ENCODE results near the gene NKAIN4.

The NKAIN4 gene

GRCh38 chr20:63264519-63264918, 10.3 kb upstream of the NKAIN4 start:
- no peak overlapping the region for H3K4me3 ChIP-seq (replicated peaks in 1 of 2; ENCODE audit: low read depth in 2 of 2, low read length in 2 of 2)
- DNase-seq (ENCODE audit: low read depth in 2 of 2) = no peak
- TF ChIP-seq, protein P1, sequence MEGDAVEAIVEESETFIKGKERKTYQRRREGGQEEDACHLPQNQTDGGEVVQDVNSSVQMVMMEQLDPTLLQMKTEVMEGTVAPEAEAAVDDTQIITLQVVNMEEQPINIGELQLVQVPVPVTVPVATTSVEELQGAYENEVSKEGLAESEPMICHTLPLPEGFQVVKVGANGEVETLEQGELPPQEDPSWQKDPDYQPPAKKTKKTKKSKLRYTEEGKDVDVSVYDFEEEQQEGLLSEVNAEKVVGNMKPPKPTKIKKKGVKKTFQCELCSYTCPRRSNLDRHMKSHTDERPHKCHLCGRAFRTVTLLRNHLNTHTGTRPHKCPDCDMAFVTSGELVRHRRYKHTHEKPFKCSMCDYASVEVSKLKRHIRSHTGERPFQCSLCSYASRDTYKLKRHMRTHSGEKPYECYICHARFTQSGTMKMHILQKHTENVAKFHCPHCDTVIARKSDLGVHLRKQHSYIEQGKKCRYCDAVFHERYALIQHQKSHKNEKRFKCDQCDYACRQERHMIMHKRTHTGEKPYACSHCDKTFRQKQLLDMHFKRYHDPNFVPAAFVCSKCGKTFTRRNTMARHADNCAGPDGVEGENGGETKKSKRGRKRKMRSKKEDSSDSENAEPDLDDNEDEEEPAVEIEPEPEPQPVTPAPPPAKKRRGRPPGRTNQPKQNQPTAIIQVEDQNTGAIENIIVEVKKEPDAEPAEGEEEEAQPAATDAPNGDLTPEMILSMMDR (IDR thresholded peaks at IDR 0.05; ENCODE audit: low read depth, low read length) = no peak

GRCh38 chr20:63264000-63264399, 9.7 kb upstream of the NKAIN4 start:
- no peak overlapping the region for H3K4me3 ChIP-seq (replicated peaks in 1 of 2; ENCODE audit: low read depth in 2 of 2, low read length in 2 of 2)
- TF ChIP-seq, protein P1 (IDR thresholded peaks at IDR 0.05; ENCODE audit: low read depth, low read length) = no peak
- DNase-seq (ENCODE audit: low read depth in 2 of 2) = no peak

- H3K4me3 ChIP-seq (replicated peaks in 1 of 2; ENCODE audit: low read depth in 2 of 2, low read length in 2 of 2) = no peak overlapping the region
- DNase-seq (ENCODE audit: low read depth in 2 of 2) = no peak
- TF ChIP-seq, protein P1 (IDR thresholded peaks at IDR 0.05; ENCODE audit: low read depth, low read length) = no peak
These were observed 8.6 kb upstream of the NKAIN4 start for GRCh38 chr20:63262836-63263235.

DNA sequence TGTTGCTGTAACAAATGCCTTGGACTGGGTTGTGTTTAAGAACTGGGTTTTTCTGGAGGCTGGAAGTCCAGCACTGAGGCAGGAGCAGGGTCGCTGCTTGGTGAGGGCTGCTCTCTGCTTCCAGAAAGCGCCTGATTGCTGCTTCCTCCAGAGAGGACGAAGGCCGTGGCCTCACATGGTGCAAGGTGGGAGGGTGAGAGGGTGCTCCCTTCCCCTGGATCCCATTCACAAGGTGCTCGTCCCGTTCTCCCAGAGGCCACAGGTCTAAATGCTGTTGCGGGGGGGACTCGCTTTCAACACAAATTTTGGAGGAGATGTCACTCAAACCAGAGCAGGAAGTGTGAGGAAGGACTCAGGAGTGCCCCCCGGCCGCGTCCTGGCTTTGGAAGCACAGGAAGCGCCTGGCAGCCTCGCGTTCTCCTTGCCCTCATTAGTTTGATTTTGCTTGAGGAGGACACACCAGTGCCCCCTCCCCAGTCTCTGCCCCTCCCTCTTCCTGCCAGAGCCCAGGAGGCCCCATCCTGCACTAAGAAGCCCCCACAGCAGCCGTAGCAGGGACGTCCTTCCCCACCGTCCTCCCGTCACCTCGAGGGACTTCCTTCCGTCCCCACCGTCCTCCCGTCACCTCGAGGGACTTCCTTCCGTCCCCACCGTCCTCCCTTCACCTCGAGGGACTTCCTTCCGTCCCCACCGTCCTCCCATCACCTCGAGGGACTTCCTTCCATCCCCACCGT, 7.7 kb upstream of the NKAIN4 start:
- no peak overlapping the region for H3K4me3 ChIP-seq (replicated peaks in 1 of 2; ENCODE audit: low read depth in 2 of 2, low read length in 2 of 2)
- TF ChIP-seq, protein P1 (IDR thresholded peaks at IDR 0.05; ENCODE audit: low read depth, low read length) = no peak

GRCh38 chr20:63261060-63261794, 7.0 kb upstream of the NKAIN4 start:
- H3K4me3 ChIP-seq (replicated peaks in 1 of 2; ENCODE audit: low read depth in 2 of 2, low read length in 2 of 2) = no peak overlapping the region
- no peak for DNase-seq (ENCODE audit: low read depth in 2 of 2)
- TF ChIP-seq, protein P1 (IDR thresholded peaks at IDR 0.05; ENCODE audit: low read depth, low read length) = no peak

More for the DNA sequence above, 7.7 kb upstream of the NKAIN4 start:
- DNase-seq (ENCODE audit: low read depth in 2 of 2) = no peak

DNA sequence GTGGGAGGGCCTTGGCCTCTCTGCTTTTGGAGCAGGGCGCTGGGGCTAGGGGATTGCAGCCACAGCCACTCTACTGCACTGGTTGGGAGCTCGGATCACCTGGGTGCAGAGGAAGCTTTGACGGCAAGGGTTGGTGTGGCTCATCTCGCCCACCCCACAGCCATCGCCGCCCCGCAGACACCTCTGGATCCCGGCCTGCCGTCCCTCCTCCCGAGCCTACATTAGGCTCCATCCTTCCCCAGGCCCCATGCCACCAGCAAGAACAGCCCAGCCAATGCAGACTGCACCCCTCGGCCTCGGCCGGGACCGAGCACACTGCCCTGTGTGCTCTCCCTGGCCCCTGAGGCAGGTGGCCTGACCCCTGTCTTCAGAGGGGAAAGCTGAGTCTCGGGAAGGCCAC, 6.3 kb upstream of the NKAIN4 start:
- no peak overlapping the region for H3K4me3 ChIP-seq (replicated peaks in 1 of 2; ENCODE audit: low read depth in 2 of 2, low read length in 2 of 2)
- no peak for DNase-seq (ENCODE audit: low read depth in 2 of 2)
- TF ChIP-seq, protein P1 (IDR thresholded peaks at IDR 0.05; ENCODE audit: low read depth, low read length) = no peak

All from cardiac fibroblast (primary cell).